GM19238 (cell line): ENCODE measurements around the gene LRRC38.
"Not testable (repeated sequence)": the region's sequence is repeated elsewhere in the genome, so short reads cannot be mapped to it uniquely, and the experiment has no call there.

Source experiments
- DNase-seq: peaks from one replicate; pipeline ENCODE4 v3.0.0; 2011; ENCODE audit warnings: low spot score; ENCODE audit not compliant: insufficient read length

The LRRC38 gene

GRCh38 chr1:13465515-13465914, 48.3 kb downstream of the LRRC38 start:
- DNase-seq = no peak

GRCh38 chr1:13462682-13463081, 51.1 kb downstream of the LRRC38 start:
- no peak for DNase-seq

GRCh38 chr1:13461977-13462376, 51.8 kb downstream of the LRRC38 start:
- no peak for DNase-seq

- no peak for DNase-seq
Measured at GRCh38 chr1:13456904-13457532, 56.8 kb downstream of the LRRC38 start.

GRCh38 chr1:13451399-13451965, 62.3 kb downstream of the LRRC38 start:
- DNase-seq = no peak

GRCh38 chr1:13450204-13450603, 63.6 kb downstream of the LRRC38 start:
- no peak for DNase-seq

GRCh38 chr1:13443335-13443979, 70.3 kb downstream of the LRRC38 start:
- no peak for DNase-seq

GRCh38 chr1:13439104-13439783, 74.6 kb downstream of the LRRC38 start:
- DNase-seq = not testable (repeated sequence)

GRCh38 chr1:13435458-13435857, 78.3 kb downstream of the LRRC38 start:
- DNase-seq = no peak

GRCh38 chr1:13433694-13434358, 80.0 kb downstream of the LRRC38 start:
- DNase-seq = not testable (repeated sequence)

GRCh38 chr1:13432251-13432650, 81.6 kb downstream of the LRRC38 start:
- no peak for DNase-seq

- DNase-seq = no peak
Measured at GRCh38 chr1:13430495-13430894, 83.3 kb downstream of the LRRC38 start.
